Astrocyte of the spinal cord (primary cell): ENCODE results near the gene CFAP58.
A peak's percentile ranks its signal among the peaks of the same experiment; 100 is the strongest.

ENCODE experiments used
- DNase-seq: peaks from one replicate; pipeline ENCODE4 v3.0.0; 2011; ENCODE audit warnings: low read depth, low spot score
- H3K4me3 ChIP-seq: 2 replicates; pipeline ENCODE4 v1.5.1; 2011; ENCODE audit warnings: low read depth, mild to moderate bottlenecking, low read length, moderate library complexity
- CTCF ChIP-seq: IDR thresholded peaks from 2 replicates; pipeline ENCODE4 v1.5.1; 2012; ENCODE audit warnings: low read depth, mild to moderate bottlenecking, low read length, inconsistent platforms
- in situ Hi-C: cut with HindIII; loops from 2 replicates; pipeline ENCODE4 v1.10.0; 2017; ENCODE audit warnings: low sequenced_read_pairs

CFAP58 gene

GRCh38 chr10:104441329-104442000, 87.8 kb downstream of the CFAP58 start:
- peak; percentile 96 for DNase-seq
- in situ Hi-C loops = no loop called here
- H3K4me3 ChIP-seq = no peak overlapping the region
- no peak for TF ChIP-seq CTCF

GRCh38 chr10:104445359-104445758, 91.7 kb downstream of the CFAP58 start:
- H3K4me3 ChIP-seq = no peak overlapping the region
- DNase-seq = peak; percentile 87
- no peak for TF ChIP-seq CTCF
- in situ Hi-C loops = no loop called here

- in situ Hi-C loops = no loop called here
- no peak for TF ChIP-seq CTCF
- DNase-seq = no peak
- H3K4me3 ChIP-seq = no peak overlapping the region
These were observed 92.5 kb downstream of the CFAP58 start for GRCh38 chr10:104446151-104446550.

GRCh38 chr10:104447331-104447730, 93.7 kb downstream of the CFAP58 start:
- no peak overlapping the region for H3K4me3 ChIP-seq
- in situ Hi-C loops = no loop called here
- TF ChIP-seq CTCF = no peak
- no peak for DNase-seq

- TF ChIP-seq CTCF = no peak
- H3K4me3 ChIP-seq = no peak overlapping the region
- in situ Hi-C loops = no loop called here
- no peak for DNase-seq
These were observed 94.3 kb downstream of the CFAP58 start for GRCh38 chr10:104447906-104448305.

GRCh38 chr10:104449391-104449790, 95.8 kb downstream of the CFAP58 start:
- H3K4me3 ChIP-seq = no peak overlapping the region
- peak; percentile 56 for DNase-seq
- TF ChIP-seq CTCF = no peak
- in situ Hi-C loops = no loop called here
